A549 (cell line): ENCODE measurements around the gene RUBCN. TPM values are rescaled to one million over a fixed set of nuclear protein-coding genes. Genes with fewer than 3 reads are reported as not detected.
"Not testable (repeated sequence)": the region's sequence is repeated elsewhere in the genome, so short reads cannot be mapped to it uniquely, and the experiment has no call there.

Experiments
- ATAC-seq, 2 experiments: fragments of 200-7000 bp in 1 of 2; fragments of >200 bp in 1 of 2; cut with Nextera tagmentation in 1 of 2; cut with Tn5 transposase in 1 of 2; 3 replicates each; pipeline versions ENCODE4 v1.8.0 to v1.9.1; 2018 to 2020; ENCODE audit warnings: mild to moderate bottlenecking in 1 of 2, moderate library complexity in 1 of 2
- CTCF ChIA-PET: fragments of 300-600 bp; sonication (Branson Sonifier 250); formaldehyde crosslinking; extraction: SDS; loops from one replicate; lab custom pipeline; 2021; ENCODE audit warnings: antibody characterized with exemption, inconsistent platforms; lab: Yijun Ruan, JAX
- POLR2A ChIA-PET: fragments of 350-600 bp; formaldehyde crosslinking; extraction: SDS; loops from one replicate; lab custom pipeline; 2021; ENCODE audit warnings: antibody characterized with exemption, inconsistent platforms; lab: Yijun Ruan, JAX
- DNase-seq, 2 experiments: peaks; one replicate each; pipeline versions ENCODE4 v3.0.0 to v3.0.0-alpha.2; 2011 to 2016; ENCODE audit warnings: low read depth in 1 of 2, low spot score in 1 of 2
- FAIRE-seq: peaks from 2 replicates; lab custom pipeline; 2011; peaks lifted over from hg19 to GRCh38; lab: Jason Lieb, UNC
- H3K27ac ChIP-seq, 2 experiments: fragments of >200 bp; sonication (Bioruptor Twin); formaldehyde crosslinking; 3 replicates each; pipeline ENCODE4 v1.5.1; 2016 to 2017
- H3K4me1 ChIP-seq: fragments of >200 bp; sonication (Bioruptor Twin); formaldehyde crosslinking; 3 replicates; pipeline ENCODE4 v1.6.1; 2016
- H3K4me2 ChIP-seq: fragments of >200 bp; sonication (Bioruptor Twin); formaldehyde crosslinking; 3 replicates; pipeline ENCODE4 v1.6.1; 2016
- H3K4me3 ChIP-seq: fragments of >200 bp; sonication (Bioruptor Twin); formaldehyde crosslinking; 3 replicates; pipeline ENCODE4 v1.5.1; 2016
- H3K9me3 ChIP-seq: fragments of >200 bp; sonication (Bioruptor Twin); formaldehyde crosslinking; 3 replicates; pipeline ENCODE4 v1.6.1; 2016
- WGBS: methylation state at CpG from one replicate; pipeline ENCODE4 v1.1.6; 2017; ENCODE audit errors: missing lambda C conversion rate; 5-methylcytosine and 5-hydroxymethylcytosine counted together
- polyA plus RNA-seq, 4 experiments: library from polyadenylated mRNA; depleted of rRNA in 3 of 4; stranded (reverse); fragments of >200 nt; fragmentation: RNase III in 1 of 4; extraction: RNeasy Plus Mini Kit Qiagen cat#74134 plus additional on column Dnase treatment in 1 of 4; gene quantifications; 2 replicates in 3 of 4; 3 replicates in 1 of 4; pipeline ENCODE4 v1.2.3, GENCODE V29; 2011 to 2017

The RUBCN gene
- polyA plus RNA-seq, 2 of the 4 experiments (the other 2 are of a cell fraction): 6.5 to 8.2 TPM

DNA sequence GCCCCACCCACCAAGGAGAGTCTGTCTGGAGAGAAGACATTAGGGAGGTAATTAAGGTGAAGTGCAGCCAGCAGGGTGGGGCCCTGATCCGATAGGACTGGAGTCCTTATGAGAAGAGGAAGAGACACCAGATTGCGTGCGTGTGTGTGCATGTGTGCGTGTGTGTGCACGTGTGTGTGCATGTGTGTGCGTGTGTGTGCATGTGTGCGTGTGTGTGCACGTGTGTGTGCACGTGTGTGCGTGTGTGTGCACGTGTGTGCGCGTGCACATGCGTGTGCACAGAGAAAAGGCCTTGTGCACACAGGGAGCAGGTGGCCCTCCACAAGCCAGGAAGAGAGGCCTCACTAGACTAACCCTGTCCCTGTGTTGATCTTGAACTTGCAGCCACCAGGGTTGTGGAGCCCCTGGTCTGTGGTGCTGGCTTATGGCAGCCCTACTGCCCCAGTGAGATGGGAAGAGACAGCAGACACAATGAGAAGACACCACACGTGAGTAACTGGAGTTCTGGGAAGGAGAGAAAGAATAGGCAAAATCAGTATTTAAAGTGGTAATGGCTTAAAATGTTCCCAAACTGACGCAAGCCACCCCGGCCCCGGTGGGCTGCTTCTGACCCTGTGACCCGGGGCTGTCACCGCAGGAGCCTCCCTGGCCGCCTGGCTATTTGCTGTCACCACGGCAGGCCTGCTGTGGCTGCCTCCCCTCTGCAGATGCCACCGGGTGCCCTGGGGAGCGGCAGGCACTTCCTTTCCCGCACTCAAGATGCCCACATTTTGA is 73.2 kb downstream of the RUBCN start:
- WGBS: 87% methylated on average over 8 of the region's 25 CpGs
- H3K9me3 ChIP-seq, H3K4me2 ChIP-seq, H3K27ac ChIP-seq, DNase-seq, POLR2A ChIA-PET, H3K4me1 ChIP-seq, FAIRE-seq, CTCF ChIA-PET, H3K4me3 ChIP-seq, ATAC-seq: not testable (repeated sequence)

DNA sequence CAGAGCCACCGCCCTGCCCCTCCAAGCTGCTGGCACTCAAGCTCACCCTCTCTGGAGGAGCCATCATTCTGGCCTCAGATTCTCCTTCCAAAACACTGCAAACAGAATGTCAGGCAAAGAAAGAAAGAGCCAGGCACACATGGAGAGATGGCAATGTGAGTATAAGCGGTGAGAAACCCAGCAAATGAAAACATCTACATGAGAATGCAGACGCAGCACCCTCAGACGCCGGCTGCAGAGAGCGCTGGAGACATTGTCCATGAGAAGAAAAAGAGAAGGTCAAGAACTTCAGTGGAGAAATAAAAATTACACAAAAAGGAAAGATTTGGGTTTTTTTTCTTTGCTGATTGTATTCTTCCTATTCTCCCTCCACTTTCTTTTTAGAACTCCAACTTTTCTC is 74.4 kb downstream of the RUBCN start:
- ATAC-seq, H3K4me3 ChIP-seq, H3K9me3 ChIP-seq, H3K4me2 ChIP-seq, FAIRE-seq, H3K27ac ChIP-seq, H3K4me1 ChIP-seq, POLR2A ChIA-PET, CTCF ChIA-PET, DNase-seq: not testable (repeated sequence)
- WGBS: 82% methylated on average over 5 of the region's 6 CpGs

DNA sequence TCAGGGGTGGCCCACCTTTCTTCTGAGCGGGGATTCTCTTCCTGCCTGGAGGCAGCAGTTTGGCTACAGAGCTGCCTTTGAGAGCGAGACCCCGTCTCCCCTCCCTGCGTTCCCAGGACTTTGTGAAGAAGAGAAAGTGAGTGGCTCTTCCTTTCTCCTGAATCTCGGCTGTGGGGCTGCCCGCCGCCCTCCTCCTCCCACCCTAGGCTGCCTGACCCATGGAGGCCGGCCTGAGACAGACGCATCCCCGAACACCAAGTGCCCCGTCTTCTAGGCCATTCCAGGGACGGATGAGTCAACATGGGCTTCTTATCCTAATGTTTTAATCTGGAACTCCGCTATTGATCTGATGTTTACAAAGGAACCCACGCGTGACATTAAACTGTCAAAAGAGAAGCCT is 74.8 kb downstream of the RUBCN start:
- DNase-seq, FAIRE-seq, H3K4me3 ChIP-seq, H3K4me1 ChIP-seq, CTCF ChIA-PET, H3K4me2 ChIP-seq, H3K9me3 ChIP-seq, POLR2A ChIA-PET, H3K27ac ChIP-seq, ATAC-seq: not testable (repeated sequence)
- WGBS: 83% methylated on average over 15 of the region's 15 CpGs

DNA sequence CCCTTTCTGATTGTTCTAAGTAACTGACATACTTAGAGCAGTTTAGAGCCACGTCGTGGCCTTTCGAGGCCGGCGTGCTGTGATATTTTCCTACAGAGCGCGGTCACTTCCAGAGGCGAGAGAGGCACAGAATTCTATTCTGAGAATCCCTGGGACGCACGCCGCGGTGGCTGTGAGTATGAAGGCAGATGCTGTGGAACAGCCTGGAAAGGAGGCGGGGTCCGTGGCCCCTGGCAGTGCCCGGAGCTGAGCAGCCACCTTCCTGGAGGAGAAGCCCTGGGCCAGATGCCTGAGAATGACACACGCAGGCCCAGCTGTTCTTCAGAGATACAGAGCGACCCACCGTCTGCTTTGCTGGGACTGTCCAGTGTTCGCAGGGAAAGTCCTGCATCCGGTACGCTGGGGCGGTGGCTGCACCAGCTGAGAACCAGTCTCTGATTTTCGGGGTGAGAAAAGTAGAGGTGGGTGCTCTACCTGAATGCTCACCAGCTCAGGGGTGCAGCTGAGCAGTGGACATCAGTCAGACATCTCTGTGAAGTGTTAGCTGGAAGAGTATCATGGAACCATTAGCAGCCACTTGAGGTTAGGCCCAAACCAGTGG is 75.4 kb downstream of the RUBCN start:
- H3K4me1 ChIP-seq, FAIRE-seq, H3K4me2 ChIP-seq, ATAC-seq, POLR2A ChIA-PET, H3K27ac ChIP-seq, H3K4me3 ChIP-seq, DNase-seq, CTCF ChIA-PET, H3K9me3 ChIP-seq: not testable (repeated sequence)
- WGBS: 86% methylated on average over 22 of the region's 23 CpGs

DNA sequence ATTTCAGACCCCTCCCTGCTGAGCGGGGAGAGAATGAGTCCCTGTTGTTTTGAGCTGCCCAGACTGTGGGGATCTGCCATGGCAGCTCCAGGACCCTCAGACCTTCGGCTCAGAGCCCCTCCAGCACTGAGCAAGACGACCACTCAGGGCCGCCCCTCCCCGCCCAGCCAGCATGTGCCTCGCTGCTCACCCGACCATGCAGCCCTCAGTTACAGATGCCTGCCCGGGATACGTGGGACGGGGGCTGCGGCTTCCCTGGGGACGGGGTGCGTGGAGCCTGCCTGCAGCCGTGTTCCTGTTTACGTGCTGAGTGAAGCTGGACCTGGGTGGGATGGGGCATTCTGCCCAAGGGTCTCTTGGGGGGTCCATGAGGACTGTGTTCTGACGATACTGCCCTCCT is 77.0 kb downstream of the RUBCN start:
- POLR2A ChIA-PET, FAIRE-seq, H3K9me3 ChIP-seq: not testable (repeated sequence)

DNA sequence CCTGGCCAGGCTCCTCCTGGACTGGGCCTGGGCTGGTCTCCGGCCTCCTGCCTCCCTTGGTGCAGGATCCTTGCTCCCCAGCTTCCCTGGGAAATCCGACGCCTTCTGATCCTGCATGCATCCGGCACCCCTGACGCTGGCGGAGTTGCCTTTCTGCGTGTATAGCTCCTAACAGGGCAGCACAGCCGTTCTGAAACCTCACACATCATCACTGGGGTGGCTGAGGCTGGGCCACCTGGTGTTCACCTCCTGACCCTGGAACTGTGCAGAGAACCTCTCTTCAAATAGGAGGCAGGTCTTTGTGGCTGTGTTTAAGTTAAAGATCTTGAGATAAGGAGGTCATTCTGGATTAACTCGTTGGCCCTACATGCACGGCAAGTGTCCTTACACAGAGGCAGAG is 77.6 kb downstream of the RUBCN start:
- ATAC-seq, CTCF ChIA-PET, H3K4me1 ChIP-seq, H3K4me3 ChIP-seq, POLR2A ChIA-PET, FAIRE-seq, H3K27ac ChIP-seq, H3K4me2 ChIP-seq, H3K9me3 ChIP-seq, DNase-seq: not testable (repeated sequence)
- WGBS: 86% methylated on average over 9 of the region's 10 CpGs

More for the DNA sequence above, 77.0 kb downstream of the RUBCN start:
- WGBS: 76% methylated on average over 14 of the region's 16 CpGs
- H3K4me1 ChIP-seq, DNase-seq, H3K4me2 ChIP-seq, ATAC-seq, H3K27ac ChIP-seq, H3K4me3 ChIP-seq, CTCF ChIA-PET: not testable (repeated sequence)

DNA sequence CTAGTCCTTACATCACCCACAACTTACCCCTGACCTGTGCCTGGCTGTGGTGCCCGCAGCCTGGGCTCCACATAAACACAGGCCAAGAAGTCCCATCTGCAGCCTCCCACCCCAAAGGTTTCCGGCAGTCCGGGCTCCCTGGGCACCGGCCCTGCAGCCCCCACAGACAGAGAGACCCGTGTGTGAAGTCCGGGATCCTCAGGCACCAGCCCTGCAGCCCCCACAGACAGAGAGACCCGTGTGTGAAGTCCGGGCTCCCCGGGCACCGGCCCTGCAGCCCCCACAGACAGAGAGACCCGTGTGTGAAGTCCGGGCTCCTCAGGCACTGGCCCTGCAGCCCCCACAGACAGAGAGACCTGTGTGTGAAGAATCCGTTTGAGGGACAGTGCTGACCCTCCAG is 78.0 kb downstream of the RUBCN start:
- H3K27ac ChIP-seq, FAIRE-seq, H3K4me2 ChIP-seq, H3K4me3 ChIP-seq, H3K9me3 ChIP-seq, ATAC-seq, H3K4me1 ChIP-seq, DNase-seq, POLR2A ChIA-PET, CTCF ChIA-PET: not testable (repeated sequence)
- WGBS: 59% methylated on average over 11 of the region's 13 CpGs

DNA sequence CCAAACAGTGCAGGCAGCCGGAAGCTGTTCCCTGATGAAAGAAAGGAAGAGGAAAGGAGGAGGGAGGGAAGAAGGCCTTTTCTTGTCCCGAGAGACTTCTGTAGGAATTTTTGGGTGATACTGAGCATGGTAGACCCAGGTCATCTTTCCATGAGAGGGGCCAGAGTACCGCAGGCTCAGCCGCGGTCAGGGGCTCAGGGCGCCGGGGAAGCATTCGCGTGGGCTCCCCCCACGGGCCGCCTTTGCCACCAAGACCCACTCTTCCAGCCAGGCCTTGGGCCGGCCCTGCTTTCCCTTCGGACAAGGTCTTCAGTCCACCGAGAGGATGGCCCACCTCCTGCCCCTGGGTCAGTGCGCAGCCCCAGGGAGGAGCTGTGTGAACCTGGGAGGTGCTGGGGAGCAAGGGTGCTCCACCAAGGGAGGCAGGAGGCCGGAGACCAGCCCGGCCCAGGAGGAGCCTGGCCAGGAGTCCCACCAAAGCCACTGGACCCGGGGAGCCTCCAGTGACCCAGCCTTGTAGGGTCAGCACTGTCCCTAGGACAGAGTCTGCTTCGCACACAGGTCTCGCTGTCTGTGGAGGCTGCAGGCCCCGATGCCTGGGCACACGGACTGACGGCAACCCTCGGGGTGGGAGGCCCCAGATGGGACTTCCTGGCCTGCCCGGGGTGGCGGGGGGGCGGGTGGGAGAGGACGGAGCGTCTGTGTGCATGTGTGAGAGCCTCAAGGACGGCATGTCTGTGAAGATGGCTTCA is 79.0 kb downstream of the RUBCN start:
- 82% methylated on average over 15 of the region's 30 CpGs for WGBS
- ATAC-seq, POLR2A ChIA-PET: not testable (repeated sequence)

DNA sequence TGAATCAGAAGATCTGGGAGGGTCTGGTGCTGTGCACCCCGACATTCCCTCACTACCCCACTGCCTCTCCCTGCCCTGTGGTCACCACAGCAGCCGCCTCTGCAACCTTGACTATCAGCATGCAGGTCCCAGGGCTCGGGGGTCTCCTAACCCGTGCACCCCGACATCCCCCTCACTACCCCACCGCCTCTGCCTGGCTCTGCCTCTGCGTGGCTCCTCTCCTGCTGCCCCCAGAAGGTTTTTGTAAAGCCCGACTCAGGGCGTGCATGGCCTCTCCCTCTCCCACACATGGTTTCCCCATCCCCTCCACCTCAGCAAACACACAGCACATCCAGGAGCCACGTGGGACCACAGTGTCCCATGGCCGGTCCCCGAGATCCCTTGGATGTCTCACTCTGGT is 79.7 kb downstream of the RUBCN start:
- POLR2A ChIA-PET: not testable (repeated sequence)
- WGBS: 81% methylated on average over 9 of the region's 12 CpGs

More for the DNA sequence above, 79.0 kb downstream of the RUBCN start:
- H3K9me3 ChIP-seq, H3K4me2 ChIP-seq, FAIRE-seq, CTCF ChIA-PET, H3K4me3 ChIP-seq, H3K4me1 ChIP-seq, DNase-seq, H3K27ac ChIP-seq: not testable (repeated sequence)

DNA sequence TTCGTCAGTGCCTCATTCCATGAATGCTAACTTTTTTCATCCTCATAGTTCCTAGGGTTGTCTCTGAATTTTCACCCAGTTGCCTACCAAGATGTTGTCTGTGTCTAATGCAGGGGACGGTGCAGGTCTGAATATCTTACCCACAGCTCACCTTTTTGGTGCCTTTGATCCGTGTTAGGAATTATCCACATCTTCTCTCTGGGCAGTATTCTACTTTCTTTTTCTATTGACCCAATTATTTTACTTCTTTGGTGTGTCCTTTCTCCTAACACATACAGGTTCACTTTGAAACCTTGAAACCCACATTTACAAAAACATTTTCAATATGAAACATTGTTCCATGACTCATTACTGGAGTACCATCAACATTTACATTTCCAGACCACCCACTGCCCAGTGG is 80.6 kb downstream of the RUBCN start:
- H3K4me3 ChIP-seq, POLR2A ChIA-PET, H3K27ac ChIP-seq, H3K9me3 ChIP-seq, ATAC-seq, DNase-seq, H3K4me2 ChIP-seq, H3K4me1 ChIP-seq, CTCF ChIA-PET, FAIRE-seq: not testable (repeated sequence)
- 91% methylated on average over 3 of the region's 3 CpGs for WGBS

More for the DNA sequence above, 79.7 kb downstream of the RUBCN start:
- H3K4me3 ChIP-seq, DNase-seq, H3K9me3 ChIP-seq, ATAC-seq, FAIRE-seq, H3K27ac ChIP-seq, CTCF ChIA-PET, H3K4me1 ChIP-seq, H3K4me2 ChIP-seq: not testable (repeated sequence)

DNA sequence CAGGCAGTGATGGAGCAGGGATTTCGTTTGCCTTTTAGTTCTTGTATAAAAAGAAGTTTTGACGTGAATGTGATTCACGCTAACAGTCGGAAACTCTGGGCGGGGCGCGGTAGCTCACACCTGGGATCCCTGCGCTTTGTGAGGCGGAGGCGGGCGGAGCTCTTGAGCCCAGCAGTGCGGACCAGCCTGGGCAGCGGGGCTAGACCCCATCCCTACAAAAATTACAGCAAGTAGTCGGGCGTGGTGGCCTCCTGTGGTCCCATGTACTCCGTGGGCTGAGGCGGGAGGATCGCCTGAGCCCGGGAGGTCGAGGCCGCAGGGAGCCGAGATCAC is 81.7 kb downstream of the RUBCN start:
- no CpG with 5 or more reads among the region's 22 CpGs for WGBS
- ATAC-seq: peak; percentile 10 to 68; a peak in 5 of 6 replicates
- POLR2A ChIA-PET: not testable (repeated sequence)

More for the DNA sequence above, 81.7 kb downstream of the RUBCN start:
- CTCF ChIA-PET, H3K4me2 ChIP-seq, DNase-seq, FAIRE-seq, H3K4me3 ChIP-seq, H3K4me1 ChIP-seq, H3K9me3 ChIP-seq, H3K27ac ChIP-seq: not testable (repeated sequence)
